ENCODE measurements around the gene LASP1.

DNA sequence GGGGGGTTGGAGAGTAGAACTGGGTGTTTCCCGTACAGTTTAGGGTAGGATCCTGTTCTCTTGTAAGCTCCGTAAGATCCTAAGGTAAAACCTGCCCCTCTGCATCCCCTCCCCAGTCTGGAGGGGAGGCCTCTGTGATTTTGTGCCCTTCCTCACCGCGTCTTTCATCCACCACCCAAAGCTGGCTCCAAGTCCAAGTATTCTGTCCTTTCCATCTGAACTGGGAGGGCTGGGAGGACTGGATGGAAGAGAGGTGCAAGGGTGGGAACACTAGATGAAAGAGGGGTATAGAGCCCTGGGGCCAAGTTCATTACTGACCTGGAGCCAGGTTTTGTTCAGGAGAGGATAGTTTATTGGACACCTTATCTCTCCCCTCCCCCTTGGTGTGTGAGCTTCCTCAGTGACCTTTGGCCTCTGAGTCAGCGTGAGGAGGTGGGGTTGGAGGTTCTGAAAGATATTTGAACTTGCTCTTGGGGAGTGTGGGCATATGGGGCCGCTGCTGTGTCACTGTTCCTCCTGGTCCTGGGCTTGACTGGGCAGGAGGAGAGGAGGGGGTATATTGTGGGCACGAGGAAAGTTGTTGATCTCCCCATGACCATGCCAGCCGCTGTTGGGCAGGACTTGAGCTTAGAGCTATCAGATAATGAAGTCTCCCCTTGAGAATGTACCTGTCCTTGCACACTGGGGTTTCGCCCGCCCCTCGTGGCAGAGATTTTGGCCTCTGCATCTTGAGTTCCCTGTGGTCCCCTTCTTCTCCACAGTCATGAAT lies 1.6 kb downstream of the LASP1 start:
- TF ChIP-seq, protein P1, sequence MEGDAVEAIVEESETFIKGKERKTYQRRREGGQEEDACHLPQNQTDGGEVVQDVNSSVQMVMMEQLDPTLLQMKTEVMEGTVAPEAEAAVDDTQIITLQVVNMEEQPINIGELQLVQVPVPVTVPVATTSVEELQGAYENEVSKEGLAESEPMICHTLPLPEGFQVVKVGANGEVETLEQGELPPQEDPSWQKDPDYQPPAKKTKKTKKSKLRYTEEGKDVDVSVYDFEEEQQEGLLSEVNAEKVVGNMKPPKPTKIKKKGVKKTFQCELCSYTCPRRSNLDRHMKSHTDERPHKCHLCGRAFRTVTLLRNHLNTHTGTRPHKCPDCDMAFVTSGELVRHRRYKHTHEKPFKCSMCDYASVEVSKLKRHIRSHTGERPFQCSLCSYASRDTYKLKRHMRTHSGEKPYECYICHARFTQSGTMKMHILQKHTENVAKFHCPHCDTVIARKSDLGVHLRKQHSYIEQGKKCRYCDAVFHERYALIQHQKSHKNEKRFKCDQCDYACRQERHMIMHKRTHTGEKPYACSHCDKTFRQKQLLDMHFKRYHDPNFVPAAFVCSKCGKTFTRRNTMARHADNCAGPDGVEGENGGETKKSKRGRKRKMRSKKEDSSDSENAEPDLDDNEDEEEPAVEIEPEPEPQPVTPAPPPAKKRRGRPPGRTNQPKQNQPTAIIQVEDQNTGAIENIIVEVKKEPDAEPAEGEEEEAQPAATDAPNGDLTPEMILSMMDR (IDR thresholded peaks at IDR 0.05) = no peak
- peak in 1 of 2 donors; percentile 7 for TF ChIP-seq POLR2A (IDR thresholded peaks at IDR 0.05)

All from thyroid gland (tissue), 4 donors.